HG02943 (cell line): ENCODE measurements around the gene UGT2B28.
"Not testable (repeated sequence)": the region's sequence is repeated elsewhere in the genome, so short reads cannot be mapped to it uniquely, and the experiment has no call there.

Experiments
- ATAC-seq: cut with Tn5 transposase; IDR thresholded peaks from one replicate; pipeline ENCODE4 v1.9.1; 2021; ENCODE audit warnings: mild to moderate bottlenecking, low read depth, moderate library complexity; ENCODE audit not compliant: unreplicated experiment

The UGT2B28 gene

DNA sequence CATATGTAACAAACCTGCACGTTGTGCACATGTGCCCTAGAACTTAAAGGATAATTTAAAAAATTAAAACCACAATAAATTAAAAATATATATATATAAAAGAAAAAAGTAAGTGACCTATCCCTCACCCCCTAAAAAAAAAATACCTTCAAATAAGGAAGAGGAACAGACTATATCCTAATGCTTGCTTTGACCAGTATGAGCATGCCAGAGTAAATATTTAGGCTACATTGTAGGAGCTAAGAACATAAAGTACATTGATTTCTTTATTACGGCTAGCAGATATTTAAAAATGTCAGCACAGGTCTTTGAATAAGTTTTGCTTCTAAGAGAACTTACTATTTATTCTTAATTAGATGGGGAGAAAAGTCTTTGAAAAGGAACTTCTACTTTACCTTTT, 62.8 kb downstream of the UGT2B28 start:
- not testable (repeated sequence) for ATAC-seq

DNA sequence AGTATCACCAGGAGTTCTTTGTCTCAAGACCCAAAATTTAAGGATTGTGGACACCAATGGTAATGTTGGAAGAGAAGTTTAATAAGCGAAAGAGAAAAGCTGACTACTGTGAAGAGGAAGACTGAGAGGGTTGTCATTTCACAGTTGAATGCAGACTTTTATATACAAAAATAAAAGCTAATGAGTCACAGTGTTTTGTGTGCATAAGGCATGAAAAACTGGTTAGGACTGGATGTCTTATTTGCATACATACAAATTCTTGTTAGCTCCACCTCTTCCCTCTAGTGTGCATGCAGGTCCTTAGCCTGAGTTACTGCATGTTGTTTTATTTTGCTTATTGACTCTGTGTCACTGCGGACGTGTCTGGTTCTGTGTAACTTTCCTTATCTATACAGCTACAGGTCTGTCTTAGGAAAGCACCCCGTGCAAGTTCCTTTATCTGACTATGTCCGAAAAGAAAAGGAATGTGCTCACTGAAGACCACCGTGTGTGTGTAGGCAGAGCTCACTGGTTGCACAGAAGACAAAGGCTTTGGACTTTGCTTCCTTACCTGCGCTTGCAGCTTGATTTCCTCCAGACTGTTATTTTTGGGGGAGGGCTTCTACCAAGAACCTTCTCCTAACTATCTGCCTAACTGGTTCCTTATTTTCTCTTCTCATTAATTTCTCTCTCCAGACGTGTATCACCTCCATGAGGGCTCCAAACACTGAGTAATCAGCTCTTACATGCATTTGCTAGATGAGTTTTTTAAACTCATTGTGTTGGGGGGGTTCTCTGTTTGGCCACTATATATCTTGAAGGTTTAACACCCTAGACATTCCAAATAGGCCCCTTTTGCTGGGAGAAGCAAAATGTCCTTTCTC, 63.5 kb downstream of the UGT2B28 start:
- ATAC-seq: not testable (repeated sequence)
